GM18507 (cell line): ENCODE measurements around the gene ZNF436.
"Not testable (repeated sequence)": the region's sequence is repeated elsewhere in the genome, so short reads cannot be mapped to it uniquely, and the experiment has no call there.

ENCODE experiments used
- DNase-seq: peaks from one replicate; pipeline ENCODE4 v3.0.0; 2011; ENCODE audit warnings: low read depth; ENCODE audit not compliant: insufficient read length; ENCODE audit errors: extremely low spot score
- FAIRE-seq: peaks from 2 replicates; lab custom pipeline; 2011; peaks lifted over from hg19 to GRCh38; lab: Jason Lieb, UNC

ZNF436 gene

GRCh38 chr1:23339632-23340031 is 30.0 kb downstream of the ZNF436 start:
- DNase-seq (no peak), FAIRE-seq (no peak)

GRCh38 chr1:23337869-23338268 is 31.8 kb downstream of the ZNF436 start:
- DNase-seq, result no peak
- no peak for FAIRE-seq

GRCh38 chr1:23331713-23332112 is 37.9 kb downstream of the ZNF436 start:
- FAIRE-seq, result no peak

GRCh38 chr1:23330846-23331245 is 38.8 kb downstream of the ZNF436 start:
- FAIRE-seq (no peak), DNase-seq (no peak)

More at GRCh38 chr1:23331713-23332112, 37.9 kb downstream of the ZNF436 start:
- no peak for DNase-seq

- DNase-seq (no peak), FAIRE-seq (no peak)
Observed at GRCh38 chr1:23325393-23325792, 44.2 kb downstream of the ZNF436 start.

- no peak for FAIRE-seq
- no peak for DNase-seq
Observed at GRCh38 chr1:23322770-23323169, 46.9 kb downstream of the ZNF436 start.

GRCh38 chr1:23310280-23310679 is 59.4 kb downstream of the ZNF436 start:
- DNase-seq, FAIRE-seq: not testable (repeated sequence)
